HG02852 (cell line): ENCODE data around the gene ARHGDIB.

Source experiments
- ATAC-seq: cut with Tn5 transposase; IDR thresholded peaks from one replicate; pipeline ENCODE4 v1.9.1; 2021; ENCODE audit warnings: mild to moderate bottlenecking, moderate library complexity; ENCODE audit not compliant: unreplicated experiment

ARHGDIB gene

GRCh38 chr12:14902465-14902864 is 58.9 kb downstream of the ARHGDIB start:
- no peak for ATAC-seq

GRCh38 chr12:14901228-14901562 is 60.2 kb downstream of the ARHGDIB start:
- no peak for ATAC-seq

GRCh38 chr12:14900521-14901227 is 60.7 kb downstream of the ARHGDIB start:
- ATAC-seq = no peak

- no peak for ATAC-seq
These were observed 64.8 kb downstream of the ARHGDIB start for GRCh38 chr12:14896521-14897169.

GRCh38 chr12:14893506-14894250 is 67.7 kb downstream of the ARHGDIB start:
- ATAC-seq = no peak

- ATAC-seq = no peak
These were observed 68.5 kb downstream of the ARHGDIB start for GRCh38 chr12:14892726-14893505.
